GM13977 (cell line): Measurements from ENCODE around the gene CXCL12.

Experiments used
- DNase-seq: peaks from one replicate; pipeline ENCODE4 v3.0.0; 2012; ENCODE audit warnings: low spot score
- CTCF ChIP-seq: IDR thresholded peaks from 2 replicates; pipeline ENCODE4 v1.5.1; 2012; ENCODE audit warnings: mild to moderate bottlenecking, control low read depth; ENCODE audit not compliant: insufficient read depth; ENCODE audit errors: extremely low read depth, missing control alignments
- in situ Hi-C: fragments of 300-500 bp; cut with MboI; formaldehyde crosslinking; loops from one replicate; pipeline ENCODE4 v1.12.0; 2022; ENCODE audit warnings: low sequenced_read_pairs, low pct_unique_long_range_greater_than_20kb, mixed read lengths, inconsistent platforms; ENCODE audit not compliant: unreplicated experiment

Gene CXCL12

GRCh38 chr10:44389150-44389549 lies 4.3 kb upstream of the CXCL12 start:
- TF ChIP-seq CTCF = no peak
- in situ Hi-C loops = loop anchor here (25.0 kb wide), 1 partner anchor 473 kb away; no protein-coding TSS in a partner anchor
- DNase-seq = no peak

- in situ Hi-C loops = loop anchor here (25.0 kb wide), 1 partner anchor 474 kb away; no protein-coding TSS in a partner anchor
- no peak for TF ChIP-seq CTCF
- no peak for DNase-seq
These were observed 3.7 kb upstream of the CXCL12 start for GRCh38 chr10:44388641-44389040.

- no peak for TF ChIP-seq CTCF
- no peak for DNase-seq
- in situ Hi-C loops = loop anchor here (25.0 kb wide), 1 partner anchor 474 kb away; no protein-coding TSS in a partner anchor
These were observed 3.0 kb upstream of the CXCL12 start for GRCh38 chr10:44387853-44388251.

DNA sequence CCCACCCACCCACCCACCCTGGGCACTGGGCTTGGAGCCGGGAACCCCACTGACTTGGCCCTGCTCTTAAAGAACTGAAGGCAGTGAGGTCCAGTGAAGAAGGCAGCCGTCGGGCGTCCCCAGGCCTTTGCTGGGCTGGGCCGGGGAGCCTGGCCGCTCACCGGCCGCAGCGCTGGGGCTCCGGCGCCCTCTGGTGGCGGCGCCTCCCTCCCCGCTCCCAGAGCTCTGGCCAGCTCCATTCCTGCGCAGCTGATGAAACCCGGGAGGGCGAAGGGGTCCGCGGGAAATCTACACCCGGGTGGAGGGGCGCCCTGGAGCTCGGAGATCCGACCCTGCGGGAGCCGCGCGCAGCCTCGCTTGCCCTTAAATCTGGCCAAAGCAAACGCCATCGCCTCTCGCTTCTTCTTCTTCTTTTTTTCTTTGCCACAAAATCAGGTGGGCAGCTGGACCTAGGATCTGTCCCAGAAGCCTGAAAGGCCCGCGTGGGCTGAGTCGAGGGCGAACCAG lies 1.7 kb upstream of the CXCL12 start:
- in situ Hi-C loops = loop anchor here (25.0 kb wide), 1 partner anchor 476 kb away; no protein-coding TSS in a partner anchor
- peak; percentile 90 for DNase-seq
- TF ChIP-seq CTCF = peak; percentile 94

GRCh38 chr10:44385696-44386441 lies 972 bp upstream of the CXCL12 start:
- peak; percentile 45 for DNase-seq
- in situ Hi-C loops = loop anchor here (25.0 kb wide), 1 partner anchor 476 kb away; no protein-coding TSS in a partner anchor
- TF ChIP-seq CTCF = no peak

DNA sequence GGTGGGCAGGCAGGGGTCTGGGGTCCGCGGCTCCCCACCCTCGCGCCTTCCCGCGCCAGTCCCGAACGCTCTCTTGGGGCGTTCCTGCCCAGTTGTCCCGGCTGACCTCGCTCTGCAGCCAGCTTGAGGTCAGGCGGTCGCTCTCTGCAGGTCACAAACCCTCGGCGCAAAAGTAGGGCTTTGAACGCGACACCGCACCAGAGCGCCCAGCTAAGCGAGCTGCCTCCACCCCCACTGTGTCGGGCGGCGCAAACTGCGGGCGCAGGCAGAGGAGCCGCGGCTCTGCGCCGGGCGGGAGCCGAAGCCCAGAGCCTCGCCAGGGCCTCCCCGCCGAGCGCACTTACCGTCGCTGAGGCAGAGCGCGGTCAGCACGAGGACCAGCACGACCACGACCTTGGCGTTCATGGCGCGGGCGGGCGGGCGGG lies 284 bp downstream of the CXCL12 start:
- no peak for TF ChIP-seq CTCF
- DNase-seq = peak; percentile 61
- in situ Hi-C loops = loop anchor here (25.0 kb wide), 1 partner anchor 478 kb away; no protein-coding TSS in a partner anchor
